Hepatocyte (in vitro differentiated cells): Measurements from ENCODE around the gene CXCR6. TPM values are rescaled to one million over a fixed set of nuclear protein-coding genes. Genes with fewer than 3 reads are reported as not detected.

Experiments
- DNase-seq: peaks from one replicate; pipeline ENCODE4 v3.0.0-alpha.2; 2016; ENCODE audit warnings: low spot score
- H2AFZ ChIP-seq: fragments of 200-600 bp; sonication (generic); 2 replicates; pipeline ENCODE4 v1.6.0; 2016; ENCODE audit warnings: antibody characterized with exemption, mild to moderate bottlenecking
- H3K27ac ChIP-seq: fragments of 200-600 bp; sonication (generic); 2 replicates; pipeline ENCODE4 v1.5.1; 2016; ENCODE audit warnings: mild to moderate bottlenecking
- H3K27me3 ChIP-seq: fragments of 200-600 bp; sonication (generic); 2 replicates; pipeline ENCODE4 v1.6.1; 2016
- H3K36me3 ChIP-seq: fragments of 200-600 bp; sonication (generic); replicated peaks from 2 replicates; pipeline ENCODE4 v1.5.1; 2016; ENCODE audit warnings: low read depth; ENCODE audit not compliant: insufficient read depth
- H3K4me1 ChIP-seq: fragments of 200-600 bp; sonication (generic); 2 replicates; pipeline ENCODE4 v1.5.1; 2016; ENCODE audit warnings: mild to moderate bottlenecking, moderate library complexity; ENCODE audit not compliant: insufficient read depth
- H3K4me2 ChIP-seq: fragments of 200-600 bp; sonication (generic); 2 replicates; pipeline ENCODE4 v1.6.0; 2016
- H3K4me3 ChIP-seq: fragments of 200-600 bp; sonication (generic); 2 replicates; pipeline ENCODE4 v1.5.1; 2016; ENCODE audit warnings: mild to moderate bottlenecking
- H3K79me2 ChIP-seq: fragments of 200-600 bp; sonication (generic); 2 replicates; pipeline ENCODE4 v1.6.0; 2017; ENCODE audit warnings: mild to moderate bottlenecking
- H3K9me2 ChIP-seq: fragments of 200-600 bp; sonication (generic); replicated peaks from 2 replicates; pipeline ENCODE4 v1.6.0; 2017; ENCODE audit warnings: mild to moderate bottlenecking; ENCODE audit not compliant: insufficient read depth
- H3K9me3 ChIP-seq: fragments of 200-600 bp; sonication (generic); 2 replicates; pipeline ENCODE4 v1.5.1; 2016; ENCODE audit warnings: low read depth, mild to moderate bottlenecking
- H4K20me1 ChIP-seq: fragments of 200-600 bp; sonication (generic); 2 replicates; pipeline ENCODE4 v1.6.0; 2016; ENCODE audit warnings: mild to moderate bottlenecking; ENCODE audit not compliant: insufficient read depth, poor library complexity, severe bottlenecking
- EZH2 ChIP-seq: fragments of 200-600 bp; sonication (generic); IDR thresholded peaks from 2 replicates; pipeline ENCODE4 v1.6.1; 2016; ENCODE audit warnings: antibody characterized with exemption, mild to moderate bottlenecking, borderline replicate concordance
- EZH2phosphoT487 ChIP-seq: fragments of 200-600 bp; sonication (generic); IDR thresholded peaks from one replicate; pipeline ENCODE4 v1.6.1; 2018; ENCODE audit warnings: antibody characterized with exemption, mild to moderate bottlenecking, low read depth, moderate library complexity; ENCODE audit not compliant: unreplicated experiment, severe bottlenecking
- WGBS: methylation state at CpG from one replicate; pipeline ENCODE4 v1.1.6; 2016; ENCODE audit warnings: low lambda C conversion rate; ENCODE audit errors: missing lambda C conversion rate; 5-methylcytosine and 5-hydroxymethylcytosine counted together
- polyA plus RNA-seq: library from polyadenylated mRNA; unstranded; fragments of >200 nt; fragmentation: Nextera tagmentation; extraction: Ambion mirVana; gene quantifications from 2 replicates; pipeline ENCODE4 v1.2.1, GENCODE V29; 2016
- total RNA-seq: library from RNA; depleted of rRNA; stranded (reverse); fragments of >200 nt; gene quantifications from 2 replicates; pipeline ENCODE4 v1.2.3, GENCODE V29; 2014
- TF ChIP-seq, protein P1 (sequence below): fragments of 200-600 bp; sonication (generic); IDR thresholded peaks from 2 replicates; pipeline ENCODE4 v1.5.1; 2016; ENCODE audit warnings: antibody characterized with exemption, mild to moderate bottlenecking; ENCODE audit not compliant: poor library complexity

CXCR6 gene
- total and polyA plus RNA-seq, 2 experiments from 2014 or later = 0.33 TPM; not detected in 1

GRCh38 chr3:45909542-45909941 lies 33.7 kb upstream of the CXCR6 start:
- Histone ChIP-seq H3K27me3 (no peaks in the 10 kb centered on the region), H3K9me2 (no peaks in the 10 kb centered on the region), H3K4me3 (no peak overlapping the region), H3K4me1 (peaks cover 8% of the 10 kb centered on the region), H4K20me1 (no peaks in the 10 kb centered on the region), H3K27ac (no peak overlapping the region), H3K9me3 (no peaks in the 10 kb centered on the region), H3K79me2 (no peaks in the 10 kb centered on the region), H3K36me3 (no peaks in the 10 kb centered on the region), H2AFZ (no peak overlapping the region), H3K4me2 (no peak overlapping the region)
- TF ChIP-seq EZH2phosphoT487 = no peak
- TF ChIP-seq EZH2 = no peak
- TF ChIP-seq, protein P1, sequence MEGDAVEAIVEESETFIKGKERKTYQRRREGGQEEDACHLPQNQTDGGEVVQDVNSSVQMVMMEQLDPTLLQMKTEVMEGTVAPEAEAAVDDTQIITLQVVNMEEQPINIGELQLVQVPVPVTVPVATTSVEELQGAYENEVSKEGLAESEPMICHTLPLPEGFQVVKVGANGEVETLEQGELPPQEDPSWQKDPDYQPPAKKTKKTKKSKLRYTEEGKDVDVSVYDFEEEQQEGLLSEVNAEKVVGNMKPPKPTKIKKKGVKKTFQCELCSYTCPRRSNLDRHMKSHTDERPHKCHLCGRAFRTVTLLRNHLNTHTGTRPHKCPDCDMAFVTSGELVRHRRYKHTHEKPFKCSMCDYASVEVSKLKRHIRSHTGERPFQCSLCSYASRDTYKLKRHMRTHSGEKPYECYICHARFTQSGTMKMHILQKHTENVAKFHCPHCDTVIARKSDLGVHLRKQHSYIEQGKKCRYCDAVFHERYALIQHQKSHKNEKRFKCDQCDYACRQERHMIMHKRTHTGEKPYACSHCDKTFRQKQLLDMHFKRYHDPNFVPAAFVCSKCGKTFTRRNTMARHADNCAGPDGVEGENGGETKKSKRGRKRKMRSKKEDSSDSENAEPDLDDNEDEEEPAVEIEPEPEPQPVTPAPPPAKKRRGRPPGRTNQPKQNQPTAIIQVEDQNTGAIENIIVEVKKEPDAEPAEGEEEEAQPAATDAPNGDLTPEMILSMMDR = no peak
- DNase-seq = no peak
- WGBS = 91% methylated on average over 6 of the region's 6 CpGs

- H3K4me2 ChIP-seq = no peak overlapping the region
- no peak overlapping the region for H3K27ac ChIP-seq
- DNase-seq = no peak
- TF ChIP-seq, protein P1 = no peak
- TF ChIP-seq EZH2phosphoT487 = no peak
- TF ChIP-seq EZH2 = no peak
- H2AFZ ChIP-seq = no peak overlapping the region
- peaks cover 8% of the 10 kb centered on the region for H3K4me1 ChIP-seq
- no peaks in the 10 kb centered on the region for H4K20me1 ChIP-seq
- no peaks in the 10 kb centered on the region for H3K9me3 ChIP-seq
- no peaks in the 10 kb centered on the region for H3K9me2 ChIP-seq
- WGBS = 85% methylated on average over 4 of the region's 4 CpGs
- H3K4me3 ChIP-seq = no peak overlapping the region
- H3K36me3 ChIP-seq = no peaks in the 10 kb centered on the region
- H3K79me2 ChIP-seq = no peaks in the 10 kb centered on the region
- H3K27me3 ChIP-seq = no peaks in the 10 kb centered on the region
Measured at GRCh38 chr3:45910892-45911291, 32.4 kb upstream of the CXCR6 start.

GRCh38 chr3:45911511-45912226 lies 31.6 kb upstream of the CXCR6 start:
- no peak overlapping the region for H3K4me2 ChIP-seq
- no peak overlapping the region for H3K27ac ChIP-seq
- WGBS = 95% methylated on average over 11 of the region's 11 CpGs
- DNase-seq = no peak
- H3K4me3 ChIP-seq = no peak overlapping the region
- no peaks in the 10 kb centered on the region for H3K79me2 ChIP-seq
- H4K20me1 ChIP-seq = no peaks in the 10 kb centered on the region
- no peak overlapping the region for H2AFZ ChIP-seq
- no peaks in the 10 kb centered on the region for H3K9me2 ChIP-seq
- H3K4me1 ChIP-seq = peaks cover 8% of the 10 kb centered on the region
- TF ChIP-seq EZH2phosphoT487 (no peak), EZH2 (no peak)
- TF ChIP-seq, protein P1 = no peak
- H3K9me3 ChIP-seq = no peaks in the 10 kb centered on the region
- H3K36me3 ChIP-seq = no peaks in the 10 kb centered on the region
- H3K27me3 ChIP-seq = no peaks in the 10 kb centered on the region
